H1 (cell line): ENCODE data around the gene BMF. TPM values are rescaled to one million over a fixed set of nuclear protein-coding genes. Genes with fewer than 3 reads are reported as not detected.

ENCODE experiments used
- CTCF ChIA-PET: fragments of 300-600 bp; sonication (Branson Sonifier 250); formaldehyde crosslinking; loops from one replicate; lab custom pipeline; 2021; ENCODE audit not compliant: partially characterized antibody; lab: Charles Lee
- POLR2A ChIA-PET: fragments of 300-600 bp; sonication (Branson Sonifier 250); formaldehyde crosslinking; loops from one replicate; lab custom pipeline; 2021; ENCODE audit warnings: inconsistent platforms; ENCODE audit not compliant: partially characterized antibody; lab: Charles Lee
- DNase-seq, 2 experiments: peaks; one replicate each; pipeline versions ENCODE4 v3.0.0 to v3.0.0-alpha.2; 2010 to 2022; ENCODE audit warnings: low spot score in 2 of 2, low read depth in 1 of 2, mixed read lengths in 1 of 2
- FAIRE-seq: peaks from 2 replicates; lab custom pipeline; 2011; peaks lifted over from hg19 to GRCh38; lab: Jason Lieb, UNC
- H2AFZ ChIP-seq: 2 replicates; pipeline ENCODE4 v1.8.1; 2012; ENCODE audit warnings: low read length, inconsistent platforms
- H2AK5ac ChIP-seq: 2 replicates; pipeline ENCODE4 v1.6.1; 2013; ENCODE audit warnings: low read depth, low read length
- H2BK120ac ChIP-seq: replicated peaks from 2 replicates; pipeline ENCODE3; 2013; ENCODE audit warnings: low read depth, low read length, inconsistent platforms
- H2BK12ac ChIP-seq: 2 replicates; pipeline ENCODE4 v1.6.1; 2013; ENCODE audit warnings: low read depth, low read length
- H2BK15ac ChIP-seq: 2 replicates; pipeline ENCODE4 v1.6.1; 2013; ENCODE audit warnings: low read length
- H2BK20ac ChIP-seq: 2 replicates; pipeline ENCODE4 v1.6.1; 2013; ENCODE audit warnings: low read length
- H2BK5ac ChIP-seq: 2 replicates; pipeline ENCODE4 v1.6.1; 2013; ENCODE audit warnings: low read depth, low read length
- H3K14ac ChIP-seq: 2 replicates; pipeline ENCODE4 v1.6.1; 2013; ENCODE audit warnings: inconsistent platforms; ENCODE audit not compliant: insufficient read length
- H3K18ac ChIP-seq: 2 replicates; pipeline ENCODE4 v1.6.1; 2013; ENCODE audit warnings: low read length; ENCODE audit errors: extremely low read depth
- H3K23ac ChIP-seq: 2 replicates; pipeline ENCODE4 v1.6.1; 2013; ENCODE audit warnings: inconsistent platforms; ENCODE audit not compliant: insufficient read length
- H3K23me2 ChIP-seq: 2 replicates; pipeline ENCODE4 v1.6.1; 2013; ENCODE audit warnings: low read depth, low read length
- H3K27ac ChIP-seq: 2 replicates; pipeline ENCODE4 v1.6.1; 2011; ENCODE audit warnings: low read depth, low read length, inconsistent platforms
- H3K27me3 ChIP-seq, 4 experiments: replicated peaks in 1 of 4; 1 replicate in 1 of 4; 2 replicates in 3 of 4; pipeline versions ENCODE4 v1.6.1 to v1.8.1; 2011 to 2013; ENCODE audit warnings: low read length in 3 of 4, mild to moderate bottlenecking in 3 of 4, inconsistent platforms in 2 of 4, mixed read lengths in 2 of 4, moderate library complexity in 1 of 4; ENCODE audit not compliant: control insufficient read depth in 3 of 4, insufficient read depth in 3 of 4; ENCODE audit errors: extremely low read depth in 1 of 4
- H3K36me3 ChIP-seq, 4 experiments: 2 replicates each; pipeline versions ENCODE4 v1.6.1 to v1.8.1; 2011 to 2013; ENCODE audit warnings: mild to moderate bottlenecking in 4 of 4, low read length in 3 of 4, moderate library complexity in 2 of 4, control low read depth in 1 of 4, inconsistent platforms in 1 of 4; ENCODE audit not compliant: insufficient read depth in 4 of 4, control insufficient read depth in 2 of 4
- H3K4ac ChIP-seq: replicated peaks from 2 replicates; pipeline ENCODE3; 2013; ENCODE audit warnings: low read length, low read depth, mixed read lengths, inconsistent platforms; ENCODE audit not compliant: insufficient read length
- H3K4me1 ChIP-seq, 4 experiments: replicated peaks in 1 of 4; 1 replicate in 1 of 4; 2 replicates in 3 of 4; pipeline versions ENCODE4 v1.6.1 to v1.8.1; 2011 to 2013; ENCODE audit warnings: low read length in 3 of 4, inconsistent platforms in 2 of 4, mixed read lengths in 1 of 4; ENCODE audit not compliant: insufficient read depth in 4 of 4, control insufficient read depth in 3 of 4
- H3K4me2 ChIP-seq, 2 experiments: 2 replicates each; pipeline versions ENCODE4 v1.6.1 to v1.8.1; 2011 to 2013; ENCODE audit warnings: low read depth in 2 of 2, low read length in 2 of 2, control low read depth in 1 of 2, inconsistent platforms in 1 of 2, mild to moderate bottlenecking in 1 of 2; ENCODE audit not compliant: insufficient read depth in 1 of 2
- H3K4me3 ChIP-seq, 4 experiments: fragments of 200-600, 300-600 bp in 1 of 4; sonication (generic), shearing (Covaris generic), sonication (Bioruptor Twin) in 1 of 4; 2 replicates each; pipeline versions ENCODE4 v1.5.1 to v1.8.1; 2011 to 2016; ENCODE audit warnings: low read length in 4 of 4, low read depth in 3 of 4, control low read depth in 2 of 4, inconsistent platforms in 2 of 4, mild to moderate bottlenecking in 2 of 4, mixed read lengths in 1 of 4, moderate library complexity in 1 of 4; ENCODE audit not compliant: insufficient read depth in 2 of 4; ENCODE audit errors: extremely low read depth in 1 of 4
- H3K56ac ChIP-seq: replicated peaks from 2 replicates; pipeline ENCODE3; 2013; ENCODE audit warnings: low read depth, mild to moderate bottlenecking, mixed read lengths, low read length, inconsistent platforms; ENCODE audit not compliant: insufficient read length
- H3K79me1 ChIP-seq: 2 replicates; pipeline ENCODE4 v1.6.1; 2013; ENCODE audit warnings: low read depth, low read length, control low read depth
- H3K79me2 ChIP-seq, 2 experiments: 2 replicates each; pipeline versions ENCODE4 v1.6.1 to v1.8.1; 2012 to 2013; ENCODE audit warnings: low read length in 2 of 2, mild to moderate bottlenecking in 2 of 2, inconsistent platforms in 1 of 2; ENCODE audit not compliant: insufficient read depth in 2 of 2, control insufficient read depth in 1 of 2
- H3K9ac ChIP-seq, 4 experiments: replicated peaks in 1 of 4; 1 replicate in 1 of 4; 2 replicates in 3 of 4; pipeline versions ENCODE4 v1.6.1 to v1.8.1; 2011 to 2013; ENCODE audit warnings: low read depth in 3 of 4, low read length in 3 of 4, control low read depth in 2 of 4, mild to moderate bottlenecking in 2 of 4, moderate library complexity in 2 of 4, inconsistent platforms in 1 of 4; ENCODE audit errors: extremely low read depth in 1 of 4
- H3K9me3 ChIP-seq, 2 experiments: 2 replicates each; pipeline versions ENCODE4 v1.6.1 to v1.8.1; 2012 to 2013; ENCODE audit warnings: mild to moderate bottlenecking in 2 of 2, moderate library complexity in 2 of 2, control low read depth in 1 of 2, inconsistent platforms in 1 of 2, low read depth in 1 of 2, low read length in 1 of 2, mixed read lengths in 1 of 2; ENCODE audit not compliant: insufficient read depth in 2 of 2
- H4K20me1 ChIP-seq, 2 experiments: replicated peaks in 1 of 2; 2 replicates each; pipeline versions ENCODE3 to v1.8.1; 2011 to 2013; ENCODE audit warnings: inconsistent platforms in 2 of 2, low read length in 2 of 2, mild to moderate bottlenecking in 1 of 2; ENCODE audit not compliant: insufficient read depth in 2 of 2, control insufficient read depth in 1 of 2
- H4K5ac ChIP-seq: 2 replicates; pipeline ENCODE4 v1.6.1; 2013; ENCODE audit warnings: low read length, low read depth, mixed read lengths, inconsistent platforms; ENCODE audit not compliant: insufficient read length
- H4K8ac ChIP-seq: 2 replicates; pipeline ENCODE4 v1.8.0; 2013; ENCODE audit warnings: mild to moderate bottlenecking, moderate library complexity, low read length, inconsistent platforms; ENCODE audit not compliant: insufficient read depth; ENCODE audit errors: extremely low read depth
- H4K91ac ChIP-seq: replicated peaks from 2 replicates; pipeline ENCODE3; 2013; ENCODE audit warnings: low read length, mixed read lengths, inconsistent platforms; ENCODE audit not compliant: insufficient read length
- CEBPB ChIP-seq: IDR thresholded peaks from 2 replicates; pipeline ENCODE4 v1.6.1; 2012; ENCODE audit warnings: low read depth, low read length
- FOSL1 ChIP-seq: IDR thresholded peaks from 2 replicates; pipeline ENCODE4 v1.6.1; 2011; ENCODE audit warnings: mild to moderate bottlenecking, low read depth, low read length, moderate library complexity; ENCODE audit not compliant: insufficient read depth
- GABPA ChIP-seq: IDR thresholded peaks from 2 replicates; pipeline ENCODE4 v1.6.1; 2011; ENCODE audit warnings: mild to moderate bottlenecking, low read length, moderate library complexity, borderline replicate concordance; ENCODE audit not compliant: insufficient read depth
- RBBP5 ChIP-seq: IDR thresholded peaks from 2 replicates; pipeline ENCODE4 v1.7.1; 2012; ENCODE audit warnings: low read depth, mild to moderate bottlenecking, inconsistent platforms, low read length, moderate library complexity, borderline replicate concordance
- SAP30 ChIP-seq: fragments of 300-600 bp; sonication (generic); IDR thresholded peaks from 2 replicates; pipeline ENCODE4 v1.7.1; 2012; ENCODE audit warnings: low read length, moderate library complexity, mild to moderate bottlenecking, inconsistent platforms; ENCODE audit not compliant: insufficient read depth, insufficient replicate concordance
- SIRT6 ChIP-seq: IDR thresholded peaks from one replicate; pipeline ENCODE4 v1.7.1; 2012; ENCODE audit warnings: low read length, inconsistent platforms
- SP1 ChIP-seq: IDR thresholded peaks from 2 replicates; pipeline ENCODE4 v1.6.1; 2011; ENCODE audit warnings: low read depth, low read length
- TAF1 ChIP-seq: IDR thresholded peaks from 2 replicates; pipeline ENCODE4 v1.6.1; 2011; ENCODE audit warnings: mild to moderate bottlenecking, low read depth, low read length
- TAF7 ChIP-seq: optimal IDR thresholded peaks from 2 replicates; pipeline ENCODE3; 2011; ENCODE audit warnings: low read depth, mild to moderate bottlenecking, inconsistent platforms, low read length, moderate library complexity, borderline replicate concordance
- TBP ChIP-seq: IDR thresholded peaks from 2 replicates; pipeline ENCODE4 v1.6.1; 2011; ENCODE audit warnings: low read depth, low read length, improper control_type of control experiment
- WGBS, 2 experiments: shearing (Covaris generic) in 1 of 2; methylation state at CpG; one replicate each; pipeline versions ENCODE4 v1.1.6 to v1.1.7; 2013 to 2015; ENCODE audit warnings: low lambda C conversion rate in 2 of 2, mixed read lengths in 2 of 2, inconsistent platforms in 1 of 2, low coverage in 1 of 2, missing lambda C conversion rate in 1 of 2; ENCODE audit not compliant: insufficient replicate concordance in 2 of 2, insufficient coverage in 1 of 2, insufficient read length in 1 of 2; ENCODE audit errors: extremely low coverage in 1 of 2, missing lambda C conversion rate in 1 of 2; 5-methylcytosine and 5-hydroxymethylcytosine counted together
- polyA plus RNA-seq, 7 experiments: library from polyadenylated mRNA; depleted of rRNA in 3 of 7; stranded (reverse) in 5 of 7; unstranded in 2 of 7; fragments of >200 nt in 5 of 7; fragments of 200-250 nt in 2 of 7; gene quantifications; 1 replicate in 5 of 7; 2 replicates in 1 of 7; 4 replicates in 1 of 7; pipeline versions ENCODE4 v1.2.1 to v1.2.3, GENCODE V29; 2011 to 2013; ENCODE audit warnings: missing spikeins in 2 of 7, mixed read lengths in 2 of 7
- total RNA-seq: library from RNA; stranded (reverse); fragmentation: NEBNext Ultra II Directional; extraction: Animal tissue kit (Norgen Biotek cat#: 25700); gene quantifications from 2 replicates; pipeline ENCODE4 v1.2.1, GENCODE V29; 2021

BMF gene
- total and polyA plus RNA-seq, 2 of the 8 experiments (the other 6 are each of a cell fraction or from before 2014, with no cell fraction given), result 21.2 to 24.2 TPM

DNA sequence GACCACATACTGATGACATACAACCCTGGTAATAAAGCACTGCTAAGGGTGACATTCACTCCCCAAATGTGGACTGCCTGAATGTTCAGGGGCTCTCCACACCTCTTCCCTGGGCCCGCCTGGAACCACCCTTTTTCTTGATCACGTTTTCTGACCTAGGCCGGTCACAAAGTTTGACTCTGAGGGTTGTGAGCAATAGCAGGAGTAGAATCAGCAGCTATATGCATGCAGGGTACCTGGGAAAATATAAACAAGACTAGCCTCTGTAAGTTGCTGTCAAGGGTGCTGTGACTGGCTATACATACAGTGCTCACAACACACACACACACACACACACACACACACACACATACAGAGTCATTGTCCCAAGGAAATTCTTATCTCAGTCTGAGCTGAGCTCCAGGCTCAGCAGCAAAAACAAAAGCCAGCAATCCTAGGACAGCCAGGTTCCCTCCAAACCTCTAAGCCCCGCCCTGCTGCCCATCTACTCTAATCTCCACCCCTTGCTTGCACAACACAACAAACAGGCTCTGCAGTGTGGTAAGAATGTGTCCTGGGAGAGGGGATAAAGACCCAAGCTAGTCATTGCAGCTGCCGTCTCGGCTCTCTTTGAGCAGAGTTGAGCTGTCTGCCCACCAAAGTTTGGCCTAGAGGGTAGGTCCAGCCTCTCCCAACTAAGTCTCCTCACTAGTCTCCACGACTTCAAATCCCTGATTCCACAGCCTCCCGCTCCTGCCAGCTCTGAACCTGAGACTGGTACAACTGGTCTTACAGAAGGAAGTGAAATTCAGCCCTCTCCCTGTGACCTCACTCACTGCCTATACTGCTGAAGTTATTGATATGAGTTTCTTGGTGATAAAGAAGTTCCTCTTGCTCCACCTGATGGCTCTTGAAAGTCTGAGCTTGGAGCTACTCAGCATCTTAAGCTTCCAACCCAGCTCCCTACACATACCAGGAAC, 2.2 kb downstream of the BMF start:
- no peak overlapping the region for H4K91ac ChIP-seq
- no peak overlapping the region for H3K14ac ChIP-seq
- no peaks in the 10 kb centered on the region for H3K9me3 ChIP-seq
- H2AFZ ChIP-seq, result no peak overlapping the region
- DNase-seq (peak in 1 of 2 experiments; percentile 83), FAIRE-seq (peak; percentile 88)
- peaks cover 0 to under 1% (median 0%) of the 10 kb centered on the region in 4 experiments; a peak in 2 of 8 replicates for H3K36me3 ChIP-seq
- peak overlapping the region; percentile 15 for H3K4ac ChIP-seq
- H3K4me3 ChIP-seq, result peak overlapping the region in 3 of 4 experiments; percentile 1 to 90 (median 12); a peak in 4 of 8 replicates
- H4K8ac ChIP-seq, result no peak overlapping the region
- no peaks in the 10 kb centered on the region; the same call in 1 of the 2 replicates for H3K79me1 ChIP-seq
- H2AK5ac ChIP-seq, result 0 out of 2 replicates have a peak overlapping the region, but pooled peaks have one; percentile 32
- H2BK20ac ChIP-seq, result peak overlapping the region; percentile 56; the same call in 1 of the 2 replicates
- H3K18ac ChIP-seq, result peak overlapping the region; percentile 65
- H3K4me2 ChIP-seq, result peak overlapping the region; percentile 57 to 90
- no peak overlapping the region for H4K5ac ChIP-seq
- H3K27ac ChIP-seq, result no peak overlapping the region
- no peak overlapping the region; the same call in 1 of the 2 replicates for H2BK12ac ChIP-seq
- no peak overlapping the region for H2BK120ac ChIP-seq
- peaks cover 38 to 56% (median 49%) of the 10 kb centered on the region in 4 experiments for H3K4me1 ChIP-seq
- POLR2A ChIA-PET, result interaction anchor here (0.6 to 10.0 kb wide), 19 partner anchors 8 to 371 kb away, joined by 3 to 143 read pairs (median 5); partner anchors contain the start of genes BUB1B and SRP14
- no peak overlapping the region for H3K23ac ChIP-seq
- CTCF ChIA-PET, result interaction anchor here (0.6 to 23.9 kb wide), 33 partner anchors 8 to 230 kb away, joined by 3 to 406 read pairs (median 4); partner anchors contain the start of genes BUB1B and SRP14
- peaks cover 0 to 2% of the 10 kb centered on the region in 2 experiments for H4K20me1 ChIP-seq
- no peaks in the 10 kb centered on the region for H3K27me3 ChIP-seq
- 39% methylated on average over 8 of the region's 8 CpGs; no CpG with 5 or more reads in 1 of the 2 experiments for WGBS, 2 experiments
- peaks cover 9% of the 10 kb centered on the region; the same call in 1 of the 2 replicates for H3K23me2 ChIP-seq
- peak overlapping the region; percentile 4; the same call in 1 of the 2 replicates for H2BK5ac ChIP-seq
- H3K79me2 ChIP-seq, result no peaks in the 10 kb centered on the region
- peak overlapping the region; percentile 99 for H2BK15ac ChIP-seq
- peak overlapping the region; percentile 52 for H3K56ac ChIP-seq
- no peak overlapping the region; a peak in 1 of 7 replicates for H3K9ac ChIP-seq
- peak; percentile 99 for TF ChIP-seq CEBPB
- TF ChIP-seq RBBP5, result 0 out of 2 replicates have a peak, but pooled peaks have one; percentile 29
- no peak for TF ChIP-seq SIRT6
- TF ChIP-seq SAP30, result no peak
- peak; percentile 40; the same call in 1 of the 2 replicates for TF ChIP-seq TBP
- TF ChIP-seq TAF7, result no peak
- 0 out of 2 replicates have a peak, but pooled peaks have one; percentile 49 for TF ChIP-seq TAF1
- TF ChIP-seq GABPA, result no peak
- TF ChIP-seq FOSL1, result no peak
- 0 out of 2 replicates have a peak, but pooled peaks have one; percentile 35 for TF ChIP-seq SP1
